ENCODE measurements around the gene TBC1D3B. TPM values are rescaled to one million over a fixed set of nuclear protein-coding genes. Genes with fewer than 3 reads are reported as not detected.

The TBC1D3B gene
- total and polyA plus RNA-seq, 2 donors (not counting 3 experiments of a cell fraction or from before 2014, with no cell fraction given): 0.81 to 3.3 TPM

- no peaks in the 10 kb centered on the region for H3K27me3 ChIP-seq (ENCODE audit: control insufficient read depth in 2 of 2, insufficient read depth in 2 of 2, low read length in 2 of 2)
- no peak overlapping the region for H3K4me3 ChIP-seq (replicated peaks in 1 of 3; ENCODE audit: insufficient read depth in 1 of 3, low read depth in 1 of 3, low read length in 3 of 3)
- H3K79me2 ChIP-seq (ENCODE audit: control insufficient read depth, insufficient read depth, low read length): no peaks in the 10 kb centered on the region
- dilution Hi-C loops (cut with MboI; ENCODE audit: extremely low pct_ligation_motif_present, low sequenced_read_pairs) (no loop called here), intact Hi-C loops (cut with micrococcal nuclease) (no loop called here)
- CTCF ChIA-PET: no interaction called here
- no peak overlapping the region for H3K4me2 ChIP-seq (ENCODE audit: insufficient read depth, low read length)
- H2AFZ ChIP-seq (ENCODE audit: low read depth, low read length): no peak overlapping the region
- H3K36me3 ChIP-seq (ENCODE audit: control insufficient read depth in 2 of 2, extremely low read depth in 1 of 2, insufficient read depth in 2 of 2, low read length in 2 of 2): no peaks in the 10 kb centered on the region
- no peak overlapping the region for H3K9ac ChIP-seq (replicated peaks; ENCODE audit: extremely low read depth, insufficient read depth, low read length)
- FAIRE-seq (no peak), DNase-seq (ENCODE audit: low read depth, low spot score) (no peak)
- no peaks in the 10 kb centered on the region for H3K9me3 ChIP-seq (replicated peaks; ENCODE audit: control insufficient read depth, insufficient read depth, low read length)
- no peaks in the 10 kb centered on the region for H3K4me1 ChIP-seq (ENCODE audit: control insufficient read depth, extremely low read depth, insufficient read depth, low read length)
- H4K20me1 ChIP-seq (replicated peaks; ENCODE audit: control insufficient read depth, extremely low read depth, insufficient read depth, low read length): no peaks in the 10 kb centered on the region
- TF ChIP-seq CTCF (IDR thresholded peaks at IDR 0.05; ENCODE audit: extremely low read depth in 1 of 2, insufficient read depth in 1 of 2, low read depth in 1 of 2, low read length in 2 of 2) (no peak), MAX (IDR thresholded peaks at IDR 0.05; ENCODE audit: insufficient read depth, insufficient read length) (no peak), JUN (IDR thresholded peaks at IDR 0.05; ENCODE audit: borderline replicate concordance, insufficient read depth, insufficient read length, low read depth) (no peak), MYC (IDR thresholded peaks at IDR 0.05; ENCODE audit: low read depth, low read length) (no peak), POLR2AphosphoS5 (IDR thresholded peaks at IDR 0.05; ENCODE audit: insufficient read depth, low read depth, low read length) (no peak), EZH2 (IDR thresholded peaks at IDR 0.05; ENCODE audit: borderline replicate concordance, low read depth, low read length, severe bottlenecking) (no peak), GATA2 (IDR thresholded peaks at IDR 0.05; ENCODE audit: insufficient read depth, insufficient read length, low read depth, low read length) (no peak), FOS (IDR thresholded peaks at IDR 0.05; ENCODE audit: borderline replicate concordance, insufficient read depth, low read length) (no peak), POLR2A (IDR thresholded peaks at IDR 0.05; ENCODE audit: low read depth, low read length) (no peak)
- H3K9me1 ChIP-seq (replicated peaks; ENCODE audit: control insufficient read depth, extremely low read depth, insufficient read depth, low read length): no peaks in the 10 kb centered on the region
- no peak overlapping the region for H3K27ac ChIP-seq (ENCODE audit: insufficient read depth, low read depth, low read length)
- POLR2A ChIA-PET: no interaction called here
- no TSS peak for BruUV-seq (replicated peaks)
These were observed 22.5 kb upstream of the TBC1D3B start for GRCh38 chr17:36198831-36199465.

Measured in endothelial cell of umbilical vein (primary cell).